Heart left ventricle (tissue), 16 donors: ENCODE data around the gene CLIP2. TPM values are rescaled to one million over a fixed set of nuclear protein-coding genes. Genes with fewer than 3 reads are reported as not detected.
"Not testable (repeated sequence)": the region's sequence is repeated elsewhere in the genome, so short reads cannot be mapped to it uniquely, and the experiment has no call there.

Experiments
- ATAC-seq, 4 donors: fragments of 200-7000 bp; cut with Tn5 transposase; one replicate each; pipeline ENCODE4 v1.9.1; 2020 to 2022; ENCODE audit warnings: moderate library complexity in 4 of 4, mild to moderate bottlenecking in 3 of 4, moderate number of reproducible peaks in 1 of 4
- DNase-seq, 5 donors: peaks; one replicate each; pipeline ENCODE4 v3.0.0-alpha.2; 2020
- H3K27ac ChIP-seq, 12 donors: fragments of 200-600 bp; sonication (generic) in 4 of 12; one replicate each; pipeline versions ENCODE4 v1.5.0 to v1.8.0; 2016 to 2022; ENCODE audit warnings: mild to moderate bottlenecking in 2 of 12
- H3K27me3 ChIP-seq, 9 donors: fragments of 200-600 bp; sonication (generic) in 2 of 9; one replicate each; pipeline versions ENCODE4 v1.5.1 to v1.8.0; 2016 to 2022; ENCODE audit warnings: mild to moderate bottlenecking in 3 of 9
- H3K36me3 ChIP-seq, 9 donors: fragments of 200-600 bp; sonication (generic) in 2 of 9; one replicate each; pipeline versions ENCODE4 v1.5.0 to v1.8.0; 2018 to 2022; ENCODE audit warnings: mild to moderate bottlenecking in 2 of 9
- H3K4me1 ChIP-seq, 12 donors: fragments of 200-600 bp; sonication (generic) in 4 of 12; one replicate each; pipeline versions ENCODE4 v1.5.0 to v1.8.0; 2016 to 2022; ENCODE audit warnings: mild to moderate bottlenecking in 3 of 12
- H3K4me3 ChIP-seq, 12 donors: fragments of 200-600 bp; sonication (generic) in 4 of 12; one replicate each; pipeline versions ENCODE4 v1.5.0 to v1.8.0; 2017 to 2022; ENCODE audit warnings: mild to moderate bottlenecking in 9 of 12, moderate library complexity in 4 of 12
- H3K9me3 ChIP-seq, 12 donors: fragments of 200-600 bp; sonication (generic) in 4 of 12; one replicate each; pipeline versions ENCODE4 v1.5.0 to v1.8.0; 2016 to 2022; ENCODE audit warnings: mild to moderate bottlenecking in 1 of 12
- POLR2A ChIP-seq, 2 donors: fragments of 450-650 bp; IDR thresholded peaks; one replicate each; pipeline ENCODE4 v1.6.1; 2017; ENCODE audit warnings: antibody characterized with exemption in 2 of 2, mild to moderate bottlenecking in 2 of 2, moderate library complexity in 2 of 2
- WGBS, 4 donors: extraction: QIAGEN DNeasy Blood & Tissue Kit in 2 of 4; methylation state at CpG; one replicate each; pipeline versions ENCODE4 v1.1.5 to v1.1.7; 2013 to 2018; 5-methylcytosine and 5-hydroxymethylcytosine counted together
- intact Hi-C, 10 donors: fragments of 100-400 bp; cut with DNase I; formaldehyde crosslinking; loops; one replicate each; pipeline versions ENCODE4 v1.11.1 to v1.14.2; 2022
- polyA plus RNA-seq, 2 donors: library from polyadenylated mRNA; stranded (reverse); fragments of 200-250 nt; gene quantifications; one replicate each; pipeline ENCODE4 v1.2.3, GENCODE V29; 2013
- total RNA-seq, 9 donors: library from RNA; depleted of rRNA in 2 of 9; stranded (reverse); fragments of >200 nt in 2 of 9; fragmentation: NEBNext Ultra II Directional in 3 of 9; extraction: Animal tissue kit (Norgen Biotek cat#: 25700) in 3 of 9; gene quantifications; one replicate each; pipeline versions ENCODE4 v1.1.0 to v1.2.4, GENCODE V29; 2016 to 2023
- TF ChIP-seq, protein P1 (sequence below), 12 donors: fragments of 200-600 bp; sonication (generic) in 4 of 12; IDR thresholded peaks; one replicate each; pipeline versions ENCODE4 v1.5.0 to v1.8.0; 2018 to 2022; ENCODE audit warnings: antibody characterized with exemption in 12 of 12, mild to moderate bottlenecking in 5 of 12
- donor health status: ischemic (EF 13 %, LVEDD 7.1; RV severe dilation, severe dysfunction).
- donor health status: healthy with polysubstance abuse.
- donor health status: DM: no; HTN: yes; CAD: no.
- donor health status: DM: no; HTN: no; CAD: no.
- donor health status: ischemic (EF 25% LVEDD 6.9; RV normal size, moderate dysfunction).
- donor health status: ischemic (EF 25% LVEDD 5.7; RV mildly dilated, moderate dysfunction).
- donor health status: healthy.
- donor health status: DM: yes; HTN: yes; CAD: no.
- donor health status: ischemic (EF 35%, LVEDD 5.7; RV mildly dilated, moderate dysfunction).
- donor health status: nonischemic (EF 11% LVEDD 7.7; RV severe dilation, severe dysfunction).
- donor health status: DM: yes; HTN: yes; CAD: no.
- donor health status: PGD.
- donor health status: ischemic (EF 29% LVEDD 5.4; RV normal size, mild dysfunction).
- donor health status: nonischemic (EF 23%, LVEDD 6.1; RV moderate dilation, normal function).

The CLIP2 gene
- total and polyA plus RNA-seq, 11 donors, result 4.2 to 17.7 (median 9.0) TPM

DNA sequence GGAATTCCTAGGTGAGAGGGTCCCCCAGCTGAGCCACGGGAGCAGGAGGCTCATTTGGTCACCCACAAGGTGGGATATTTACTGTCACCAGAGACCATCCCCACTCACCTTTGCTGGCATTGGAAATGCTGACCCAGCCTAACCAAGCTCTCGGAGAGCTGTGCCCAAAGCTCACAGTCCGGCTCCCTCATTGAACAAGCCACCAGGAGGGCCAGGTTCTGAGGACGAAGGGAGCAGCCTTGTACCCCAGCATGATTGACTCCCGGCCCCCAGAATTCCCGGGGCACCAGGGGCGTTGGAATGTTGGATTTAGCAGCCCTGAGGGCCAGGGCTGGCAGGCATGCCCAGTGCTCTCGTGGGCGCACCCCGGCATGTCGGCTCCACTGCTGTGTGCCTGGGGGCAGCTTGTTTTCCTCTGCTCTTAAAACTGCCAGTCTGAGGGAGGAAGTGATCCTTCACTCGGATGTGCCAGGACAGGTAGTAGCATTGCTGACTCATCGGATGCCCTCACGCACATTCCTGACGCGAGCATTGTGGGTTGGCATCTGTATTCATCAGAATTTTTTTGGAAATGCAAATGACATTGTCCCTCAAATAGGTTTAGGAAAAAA is 23.3 kb downstream of the CLIP2 start:
- H3K36me3 ChIP-seq, result peaks cover 0 to 3% (median 0%) of the 10 kb centered on the region in 9 donors
- DNase-seq, result no peak
- intact Hi-C loops, result no loop called here

DNA sequence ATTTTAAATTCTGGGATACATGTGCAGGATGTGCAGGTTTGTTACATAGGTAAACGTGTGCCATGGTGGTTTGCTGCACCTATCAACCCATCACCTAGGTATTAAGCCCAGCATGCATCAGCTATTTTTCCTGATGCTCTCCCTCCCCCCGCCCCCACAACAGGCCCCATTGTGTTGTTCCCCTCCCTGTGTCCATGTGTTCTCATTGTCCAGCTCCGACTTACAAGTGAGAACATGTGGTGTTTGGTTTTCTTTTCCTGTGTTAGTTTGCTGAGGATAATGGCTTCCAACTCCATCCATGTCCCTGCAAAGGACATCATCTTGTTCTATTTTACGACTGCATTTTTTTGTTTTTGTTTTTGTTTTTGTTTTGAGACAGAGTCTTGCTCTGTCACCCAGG is 26.7 kb downstream of the CLIP2 start:
- 74 to 79% (median 76%) methylated on average over 3 to 4 of the region's 4 CpGs for WGBS, 4 donors

More for the DNA sequence above, 23.3 kb downstream of the CLIP2 start:
- no peak for TF ChIP-seq POLR2A (IDR thresholded peaks at IDR 0.05)
- TF ChIP-seq, protein P1, sequence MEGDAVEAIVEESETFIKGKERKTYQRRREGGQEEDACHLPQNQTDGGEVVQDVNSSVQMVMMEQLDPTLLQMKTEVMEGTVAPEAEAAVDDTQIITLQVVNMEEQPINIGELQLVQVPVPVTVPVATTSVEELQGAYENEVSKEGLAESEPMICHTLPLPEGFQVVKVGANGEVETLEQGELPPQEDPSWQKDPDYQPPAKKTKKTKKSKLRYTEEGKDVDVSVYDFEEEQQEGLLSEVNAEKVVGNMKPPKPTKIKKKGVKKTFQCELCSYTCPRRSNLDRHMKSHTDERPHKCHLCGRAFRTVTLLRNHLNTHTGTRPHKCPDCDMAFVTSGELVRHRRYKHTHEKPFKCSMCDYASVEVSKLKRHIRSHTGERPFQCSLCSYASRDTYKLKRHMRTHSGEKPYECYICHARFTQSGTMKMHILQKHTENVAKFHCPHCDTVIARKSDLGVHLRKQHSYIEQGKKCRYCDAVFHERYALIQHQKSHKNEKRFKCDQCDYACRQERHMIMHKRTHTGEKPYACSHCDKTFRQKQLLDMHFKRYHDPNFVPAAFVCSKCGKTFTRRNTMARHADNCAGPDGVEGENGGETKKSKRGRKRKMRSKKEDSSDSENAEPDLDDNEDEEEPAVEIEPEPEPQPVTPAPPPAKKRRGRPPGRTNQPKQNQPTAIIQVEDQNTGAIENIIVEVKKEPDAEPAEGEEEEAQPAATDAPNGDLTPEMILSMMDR (IDR thresholded peaks at IDR 0.05), result no peak
- no peak overlapping the region for H3K27ac ChIP-seq
- 83 to 91% (median 90%) methylated on average over 9 to 16 of the region's 16 CpGs for WGBS, 4 donors
- H3K4me3 ChIP-seq, result no peak overlapping the region
- H3K9me3 ChIP-seq, result no peaks in the 10 kb centered on the region
- no peaks in the 10 kb centered on the region for H3K27me3 ChIP-seq
- peaks cover 0 to 6% (median under 1%) of the 10 kb centered on the region in 12 donors for H3K4me1 ChIP-seq
- no peak for ATAC-seq

DNA sequence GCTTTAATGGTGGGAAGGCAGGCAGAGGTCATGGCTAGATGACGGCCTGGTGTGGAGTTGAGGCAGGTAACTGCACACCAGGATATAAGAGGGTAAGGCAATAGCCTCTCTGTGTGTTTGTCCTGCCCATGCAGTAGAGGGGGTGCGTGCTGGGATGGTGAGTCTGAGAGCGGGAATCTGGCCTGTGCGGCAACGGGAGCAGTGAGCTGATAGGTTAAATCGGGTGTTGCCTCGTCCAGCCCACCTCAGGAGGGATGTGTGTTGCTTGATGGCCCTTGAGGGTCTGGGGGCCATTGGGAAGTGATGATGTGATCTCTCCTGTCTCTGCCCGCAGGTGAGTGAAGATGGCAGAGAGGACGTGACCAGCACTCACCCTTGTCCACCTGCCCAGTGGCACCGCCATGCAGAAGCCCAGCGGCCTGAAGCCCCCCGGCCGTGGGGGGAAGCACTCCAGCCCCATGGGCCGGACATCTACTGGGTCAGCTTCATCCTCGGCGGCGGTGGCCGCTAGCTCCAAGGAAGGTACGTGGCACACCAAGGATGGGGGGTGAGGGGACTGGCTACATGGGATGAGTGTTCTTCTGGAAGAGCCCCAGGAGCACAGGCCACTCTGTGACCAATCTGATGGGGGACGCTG is 28.1 kb downstream of the CLIP2 start:
- no peak for TF ChIP-seq POLR2A (IDR thresholded peaks at IDR 0.05)
- TF ChIP-seq, protein P1 (IDR thresholded peaks at IDR 0.05), result no peak
- H3K4me3 ChIP-seq, result no peak overlapping the region
- no peaks in the 10 kb centered on the region for H3K27me3 ChIP-seq
- DNase-seq, result no peak
- no peak for ATAC-seq
- H3K4me1 ChIP-seq, result no peaks in the 10 kb centered on the region
- no peak overlapping the region for H3K27ac ChIP-seq
- WGBS, 4 donors, result 94 to 96% (median 96%) methylated on average over 20 of the region's 20 CpGs
- peaks cover 0 to 17% (median 4%) of the 10 kb centered on the region in 9 donors for H3K36me3 ChIP-seq
- intact Hi-C loops, result no loop called here
- H3K9me3 ChIP-seq, result no peaks in the 10 kb centered on the region

More for the DNA sequence above, 26.7 kb downstream of the CLIP2 start:
- H3K36me3 ChIP-seq, result peaks cover 0 to 11% (median 4%) of the 10 kb centered on the region in 9 donors
- H3K9me3 ChIP-seq, H3K27me3 ChIP-seq, H3K27ac ChIP-seq, DNase-seq, H3K4me1 ChIP-seq, H3K4me3 ChIP-seq, intact Hi-C loops, ATAC-seq: not testable (repeated sequence)

DNA sequence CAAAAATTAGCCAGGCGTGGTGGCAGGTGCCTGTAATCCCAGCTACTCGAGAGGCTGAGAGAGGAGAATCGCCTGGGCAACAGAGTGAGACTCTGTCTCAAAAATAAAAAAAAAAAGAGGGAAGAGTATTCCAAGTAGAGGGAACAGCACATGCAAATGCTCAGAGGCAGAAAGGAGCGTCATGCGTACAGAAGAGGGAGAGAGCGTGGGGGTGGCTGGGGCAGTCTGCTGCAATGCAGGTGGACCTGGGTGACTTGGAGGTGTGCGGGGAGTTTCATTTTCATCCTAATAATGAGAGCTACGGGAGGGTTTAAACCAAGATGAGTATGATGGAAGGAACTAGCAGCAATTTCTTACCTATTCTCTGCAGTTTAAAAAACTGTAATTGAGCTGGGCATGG is 28.8 kb downstream of the CLIP2 start:
- intact Hi-C loops, result no loop called here
- Histone ChIP-seq H3K9me3 (no peaks in the 10 kb centered on the region), H3K4me3 (no peak overlapping the region), H3K27ac (no peak overlapping the region), H3K27me3 (no peaks in the 10 kb centered on the region), H3K36me3 (peaks cover 0 to 23% (median 4%) of the 10 kb centered on the region in 9 donors), H3K4me1 (no peaks in the 10 kb centered on the region)
- 98 to 100% (median 98%) methylated on average over 8 of the region's 8 CpGs for whole genome bisulfite sequencing, 4 donors
- ATAC-seq (no peak), DNase-seq (no peak)
- no peak for TF ChIP-seq POLR2A (IDR thresholded peaks at IDR 0.05)
- TF ChIP-seq, protein P1 (IDR thresholded peaks at IDR 0.05), result no peak
